DND-41 (cell line): ENCODE data around the gene UBA52.
"Not testable (repeated sequence)": the region's sequence is repeated elsewhere in the genome, so short reads cannot be mapped to it uniquely, and the experiment has no call there.

ENCODE experiments used
- ATAC-seq: fragments of 200-7000 bp; cut with Tn5 transposase; 3 replicates; pipeline ENCODE4 v1.9.1; 2021; ENCODE audit warnings: low read depth; ENCODE audit not compliant: insufficient read depth
- DNase-seq: peaks from one replicate; pipeline ENCODE4 v3.0.0-alpha.2; 2020
- H2AFZ ChIP-seq: 2 replicates; pipeline ENCODE4 v1.6.0; 2012; ENCODE audit warnings: low read depth, low read length
- H3K27ac ChIP-seq: 2 replicates; pipeline ENCODE4 v1.5.1; 2012; ENCODE audit warnings: low read length, inconsistent platforms
- H3K27me3 ChIP-seq: fragments of 200-600 bp; sonication (generic); 2 replicates; pipeline ENCODE4 v1.6.0; 2012; ENCODE audit warnings: low read length, mild to moderate bottlenecking, inconsistent platforms; ENCODE audit not compliant: insufficient read depth, poor library complexity
- H3K36me3 ChIP-seq: 2 replicates; pipeline ENCODE4 v1.5.1; 2012; ENCODE audit warnings: low read length, inconsistent platforms; ENCODE audit not compliant: insufficient read depth
- H3K4me1 ChIP-seq: 2 replicates; pipeline ENCODE4 v1.5.1; 2012; ENCODE audit warnings: mild to moderate bottlenecking, low read length; ENCODE audit not compliant: insufficient read depth
- H3K4me2 ChIP-seq: 2 replicates; pipeline ENCODE4 v1.6.0; 2012; ENCODE audit warnings: mild to moderate bottlenecking, moderate library complexity, low read length, inconsistent platforms; ENCODE audit not compliant: insufficient read depth
- H3K4me3 ChIP-seq, 2 experiments: fragments of 200-600 bp in 1 of 2; shearing (Covaris generic) in 1 of 2; 2 replicates each; pipeline ENCODE4 v1.5.1; 2012 to 2016; ENCODE audit warnings: inconsistent platforms in 2 of 2, low read length in 2 of 2, mild to moderate bottlenecking in 2 of 2, low read depth in 1 of 2, moderate library complexity in 1 of 2
- H3K79me2 ChIP-seq: 2 replicates; pipeline ENCODE4 v1.6.0; 2012; ENCODE audit warnings: low read length, inconsistent platforms; ENCODE audit not compliant: insufficient read depth
- H3K9ac ChIP-seq: 2 replicates; pipeline ENCODE4 v1.6.0; 2012; ENCODE audit warnings: low read depth, mild to moderate bottlenecking, inconsistent platforms, low read length, moderate library complexity
- H3K9me3 ChIP-seq: 2 replicates; pipeline ENCODE4 v1.5.1; 2012; ENCODE audit warnings: low read length, moderate library complexity, mild to moderate bottlenecking, inconsistent platforms; ENCODE audit not compliant: insufficient read depth, severe bottlenecking
- H4K20me1 ChIP-seq: 2 replicates; pipeline ENCODE4 v1.6.0; 2012; ENCODE audit warnings: low read length; ENCODE audit not compliant: insufficient read depth
- CTCF ChIP-seq: IDR thresholded peaks from 2 replicates; pipeline ENCODE4 v1.5.1; 2012; ENCODE audit warnings: borderline replicate concordance, low read length, moderate library complexity, mild to moderate bottlenecking; ENCODE audit not compliant: poor library complexity, severe bottlenecking; ENCODE audit errors: extremely low read depth
- EZH2 ChIP-seq: IDR thresholded peaks from 3 replicates; pipeline ENCODE4 v1.6.1; 2012; ENCODE audit warnings: borderline replicate concordance, low read depth, mild to moderate bottlenecking, moderate library complexity, low read length, inconsistent platforms; ENCODE audit not compliant: severe bottlenecking

Gene UBA52

GRCh38 chr19:18538115-18538514 lies 33.5 kb upstream of the UBA52 start:
- Histone ChIP-seq H3K4me2 (no peak overlapping the region), H4K20me1 (peaks cover 4% of the 10 kb centered on the region; the same call in 1 of the 2 replicates), H2AFZ (no peak overlapping the region), H3K27ac (no peak overlapping the region), H3K36me3 (peaks cover 69% of the 10 kb centered on the region), H3K9me3 (no peaks in the 10 kb centered on the region), H3K4me3 (no peak overlapping the region), H3K27me3 (no peaks in the 10 kb centered on the region), H3K79me2 (peaks cover 19% of the 10 kb centered on the region), H3K9ac (no peak overlapping the region), H3K4me1 (peaks cover 12% of the 10 kb centered on the region)
- no peak for ATAC-seq
- TF ChIP-seq EZH2 = no peak
- no peak for TF ChIP-seq CTCF
- DNase-seq = no peak

GRCh38 chr19:18539372-18539771 lies 32.3 kb upstream of the UBA52 start:
- ATAC-seq (no peak), DNase-seq (no peak)
- H3K36me3 ChIP-seq = peaks cover 65% of the 10 kb centered on the region
- H4K20me1 ChIP-seq = peaks cover 3% of the 10 kb centered on the region; the same call in 1 of the 2 replicates
- H3K4me3 ChIP-seq = no peak overlapping the region
- no peak overlapping the region for H3K9ac ChIP-seq
- H3K4me2 ChIP-seq = no peak overlapping the region
- no peaks in the 10 kb centered on the region for H3K9me3 ChIP-seq
- H3K27me3 ChIP-seq = no peaks in the 10 kb centered on the region
- no peak overlapping the region for H2AFZ ChIP-seq
- H3K4me1 ChIP-seq = peaks cover 20% of the 10 kb centered on the region
- H3K27ac ChIP-seq = no peak overlapping the region
- TF ChIP-seq EZH2 (no peak), CTCF (no peak)
- H3K79me2 ChIP-seq = peaks cover 19% of the 10 kb centered on the region

GRCh38 chr19:18540200-18540599 lies 31.5 kb upstream of the UBA52 start:
- H3K4me1 ChIP-seq = peaks cover 24% of the 10 kb centered on the region
- H2AFZ ChIP-seq, DNase-seq, H3K4me2 ChIP-seq, H3K27me3 ChIP-seq, H3K27ac ChIP-seq, H3K9me3 ChIP-seq, H3K9ac ChIP-seq, H3K4me3 ChIP-seq, ATAC-seq, H4K20me1 ChIP-seq: not testable (repeated sequence)
- H3K36me3 ChIP-seq = peaks cover 62% of the 10 kb centered on the region
- peaks cover 19% of the 10 kb centered on the region for H3K79me2 ChIP-seq

GRCh38 chr19:18541258-18541991 lies 30.2 kb upstream of the UBA52 start:
- peak overlapping the region; percentile 95 for H3K4me2 ChIP-seq
- H3K4me3 ChIP-seq = peak overlapping the region in 1 of 2 experiments; percentile 83; a peak in 1 of 4 replicates
- peak overlapping the region; percentile 63; the same call in 1 of the 2 replicates for H3K9ac ChIP-seq
- H3K27me3 ChIP-seq = no peaks in the 10 kb centered on the region
- no peak overlapping the region for H3K27ac ChIP-seq
- H4K20me1 ChIP-seq = no peaks in the 10 kb centered on the region
- H2AFZ ChIP-seq = no peak overlapping the region
- no peak for TF ChIP-seq EZH2
- no peak for TF ChIP-seq CTCF
- no peaks in the 10 kb centered on the region for H3K9me3 ChIP-seq
- no peak for ATAC-seq
- DNase-seq = no peak
- peaks cover 19% of the 10 kb centered on the region for H3K79me2 ChIP-seq
- peaks cover 24% of the 10 kb centered on the region for H3K4me1 ChIP-seq
- peaks cover 50% of the 10 kb centered on the region for H3K36me3 ChIP-seq
